SJSA1 (cell line): ENCODE measurements around the gene SPPL2B. TPM values are rescaled to one million over a fixed set of nuclear protein-coding genes. Genes with fewer than 3 reads are reported as not detected.

Experiments used
- DNase-seq, 2 experiments: peaks; one replicate each; pipeline ENCODE4 v3.0.0-alpha.2; 2015 to 2020; ENCODE audit warnings: low spot score in 2 of 2, low read depth in 1 of 2
- H3K27ac ChIP-seq: fragments of 250-450 bp; sonication (Bioruptor Pico); 2 replicates; pipeline ENCODE4 v1.5.1; 2020; ENCODE audit warnings: mild to moderate bottlenecking, moderate library complexity
- H3K27me3 ChIP-seq: fragments of 250-450 bp; sonication (Bioruptor Pico); replicated peaks from 2 replicates; pipeline ENCODE4 v1.5.1; 2020; ENCODE audit warnings: mild to moderate bottlenecking, moderate library complexity
- H3K36me3 ChIP-seq: fragments of 250-450 bp; sonication (Bioruptor Pico); 2 replicates; pipeline ENCODE4 v1.5.1; 2020; ENCODE audit warnings: mild to moderate bottlenecking
- H3K4me1 ChIP-seq: fragments of 250-450 bp; sonication (Bioruptor Pico); replicated peaks from 2 replicates; pipeline ENCODE4 v1.6.1; 2021; ENCODE audit warnings: mild to moderate bottlenecking
- H3K4me3 ChIP-seq: fragments of 250-450 bp; sonication (Bioruptor Pico); 2 replicates; pipeline ENCODE4 v1.5.1; 2020; ENCODE audit warnings: mild to moderate bottlenecking
- H3K9me3 ChIP-seq: fragments of 250-450 bp; sonication (Bioruptor Pico); replicated peaks from 2 replicates; pipeline ENCODE4 v1.5.1; 2020; ENCODE audit warnings: mild to moderate bottlenecking
- total RNA-seq: library from RNA; depleted of rRNA; stranded (reverse); fragments of >200 nt; shearing (Covaris generic); gene quantifications from 2 replicates; pipeline ENCODE4 v1.2.3, GENCODE V29; 2014

SPPL2B gene
- total RNA-seq, 1 experiment from 2014 or later, result 32.2 TPM

- Histone ChIP-seq H3K27ac (no peak overlapping the region), H3K36me3 (no peaks in the 10 kb centered on the region), H3K4me1 (no peaks in the 10 kb centered on the region), H3K4me3 (no peak overlapping the region), H3K27me3 (peaks cover 22% of the 10 kb centered on the region), H3K9me3 (peaks cover 2% of the 10 kb centered on the region; the same call in 1 of the 2 replicates)
- no peak for DNase-seq
These were observed 34.9 kb downstream of the SPPL2B start for GRCh38 chr19:2363419-2363818.

- Histone ChIP-seq H3K36me3 (no peaks in the 10 kb centered on the region), H3K27ac (no peak overlapping the region), H3K9me3 (peaks cover 2% of the 10 kb centered on the region), H3K27me3 (peaks cover 19% of the 10 kb centered on the region), H3K4me3 (no peak overlapping the region), H3K4me1 (no peaks in the 10 kb centered on the region)
- DNase-seq, result no peak
These were observed 36.9 kb downstream of the SPPL2B start for GRCh38 chr19:2365201-2365970.

- Histone ChIP-seq H3K4me3 (no peak overlapping the region), H3K27me3 (no peaks in the 10 kb centered on the region), H3K4me1 (no peaks in the 10 kb centered on the region), H3K36me3 (no peaks in the 10 kb centered on the region), H3K9me3 (peaks cover 2% of the 10 kb centered on the region), H3K27ac (no peak overlapping the region)
- DNase-seq, result no peak
These were observed 43.2 kb downstream of the SPPL2B start for GRCh38 chr19:2371656-2372055.

- H3K27ac ChIP-seq, result no peak overlapping the region
- no peaks in the 10 kb centered on the region for H3K4me1 ChIP-seq
- no peaks in the 10 kb centered on the region for H3K27me3 ChIP-seq
- H3K36me3 ChIP-seq, result no peaks in the 10 kb centered on the region
- DNase-seq, result no peak
- no peaks in the 10 kb centered on the region; the same call in 1 of the 2 replicates for H3K9me3 ChIP-seq
- H3K4me3 ChIP-seq, result no peak overlapping the region
These were observed 43.7 kb downstream of the SPPL2B start for GRCh38 chr19:2372076-2372612.

- H3K4me3 ChIP-seq, result no peak overlapping the region
- no peaks in the 10 kb centered on the region for H3K27me3 ChIP-seq
- H3K36me3 ChIP-seq, result no peaks in the 10 kb centered on the region
- no peak overlapping the region for H3K27ac ChIP-seq
- H3K4me1 ChIP-seq, result no peaks in the 10 kb centered on the region
- no peak for DNase-seq
- peaks cover 8% of the 10 kb centered on the region for H3K9me3 ChIP-seq
These were observed 46.3 kb downstream of the SPPL2B start for GRCh38 chr19:2374808-2375207.

GRCh38 chr19:2375353-2376121 lies 47.1 kb downstream of the SPPL2B start:
- Histone ChIP-seq H3K9me3 (peaks cover 9% of the 10 kb centered on the region), H3K27me3 (no peaks in the 10 kb centered on the region), H3K36me3 (no peaks in the 10 kb centered on the region), H3K4me3 (no peak overlapping the region), H3K4me1 (no peaks in the 10 kb centered on the region), H3K27ac (no peak overlapping the region)
- no peak for DNase-seq

GRCh38 chr19:2376784-2377519 lies 48.5 kb downstream of the SPPL2B start:
- H3K9me3 ChIP-seq, result peaks cover 12% of the 10 kb centered on the region
- H3K4me1 ChIP-seq, result no peaks in the 10 kb centered on the region
- H3K27ac ChIP-seq, result no peak overlapping the region
- DNase-seq, result no peak
- no peaks in the 10 kb centered on the region for H3K36me3 ChIP-seq
- H3K27me3 ChIP-seq, result no peaks in the 10 kb centered on the region
- H3K4me3 ChIP-seq, result no peak overlapping the region

- no peak overlapping the region for H3K4me3 ChIP-seq
- H3K4me1 ChIP-seq, result peaks cover 3% of the 10 kb centered on the region
- H3K36me3 ChIP-seq, result no peaks in the 10 kb centered on the region
- peaks cover 12% of the 10 kb centered on the region for H3K9me3 ChIP-seq
- DNase-seq, result no peak
- no peak overlapping the region for H3K27ac ChIP-seq
- no peaks in the 10 kb centered on the region for H3K27me3 ChIP-seq
These were observed 52.1 kb downstream of the SPPL2B start for GRCh38 chr19:2380567-2380966.

- no peak overlapping the region for H3K4me3 ChIP-seq
- DNase-seq, result no peak
- no peaks in the 10 kb centered on the region for H3K36me3 ChIP-seq
- H3K27ac ChIP-seq, result no peak overlapping the region
- peaks cover 12% of the 10 kb centered on the region for H3K9me3 ChIP-seq
- H3K4me1 ChIP-seq, result peaks cover 3% of the 10 kb centered on the region
- H3K27me3 ChIP-seq, result no peaks in the 10 kb centered on the region
These were observed 52.8 kb downstream of the SPPL2B start for GRCh38 chr19:2381148-2381820.

- Histone ChIP-seq H3K4me1 (peaks cover 3% of the 10 kb centered on the region), H3K9me3 (peaks cover 12% of the 10 kb centered on the region), H3K4me3 (no peak overlapping the region), H3K36me3 (no peaks in the 10 kb centered on the region), H3K27ac (no peak overlapping the region), H3K27me3 (no peaks in the 10 kb centered on the region)
- DNase-seq, result no peak
These were observed 54.2 kb downstream of the SPPL2B start for GRCh38 chr19:2382530-2383222.

GRCh38 chr19:2385053-2385721 lies 56.7 kb downstream of the SPPL2B start:
- peak; percentile 44 to 57 for DNase-seq
- peaks cover 4% of the 10 kb centered on the region for H3K9me3 ChIP-seq
- H3K4me1 ChIP-seq, result peaks cover 3% of the 10 kb centered on the region
- H3K27me3 ChIP-seq, result no peaks in the 10 kb centered on the region
- no peak overlapping the region for H3K4me3 ChIP-seq
- H3K27ac ChIP-seq, result no peak overlapping the region
- H3K36me3 ChIP-seq, result no peaks in the 10 kb centered on the region
